ENCODE measurements around the gene P2RY13.

Gene P2RY13

DNA sequence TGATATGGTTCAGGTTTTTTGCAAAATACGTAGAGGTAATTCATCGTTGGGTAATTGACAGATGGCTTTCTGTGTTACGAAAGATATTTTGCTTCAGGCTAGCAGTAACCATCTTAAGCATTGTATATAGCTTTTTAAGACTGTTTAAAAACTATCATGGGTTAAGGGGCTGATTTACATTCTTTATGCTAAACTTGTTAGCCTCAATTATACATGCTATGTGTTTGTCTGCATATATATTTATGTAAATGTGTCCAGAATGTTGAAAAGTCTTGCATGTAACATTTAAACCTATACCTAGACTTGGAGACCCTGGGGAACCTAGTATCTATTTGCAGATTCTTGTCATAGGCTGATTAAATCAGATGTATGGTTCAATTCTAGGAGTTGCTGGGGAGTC lies 39.9 kb downstream of the P2RY13 start:
- DNase-seq, result no peak

DNA sequence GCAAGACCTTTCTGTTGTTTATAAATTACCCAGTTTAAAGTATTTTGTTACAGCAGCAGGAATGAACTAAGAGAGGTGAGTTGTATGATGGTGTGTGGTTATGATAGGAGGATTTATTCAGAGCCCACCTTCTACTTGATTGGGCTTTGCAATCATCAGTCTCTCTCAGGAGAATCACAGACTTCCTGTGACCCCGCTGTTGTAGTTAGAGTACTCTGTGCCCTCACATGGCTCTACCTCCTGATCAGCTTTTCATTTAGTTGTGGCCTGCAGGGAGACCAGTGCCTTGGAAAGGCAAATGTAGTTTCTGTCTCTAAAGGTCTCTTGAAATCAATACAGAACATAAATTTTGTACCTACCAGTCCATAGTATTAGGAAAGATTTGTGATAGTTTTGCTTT lies 43.4 kb downstream of the P2RY13 start:
- no peak for DNase-seq

DNA sequence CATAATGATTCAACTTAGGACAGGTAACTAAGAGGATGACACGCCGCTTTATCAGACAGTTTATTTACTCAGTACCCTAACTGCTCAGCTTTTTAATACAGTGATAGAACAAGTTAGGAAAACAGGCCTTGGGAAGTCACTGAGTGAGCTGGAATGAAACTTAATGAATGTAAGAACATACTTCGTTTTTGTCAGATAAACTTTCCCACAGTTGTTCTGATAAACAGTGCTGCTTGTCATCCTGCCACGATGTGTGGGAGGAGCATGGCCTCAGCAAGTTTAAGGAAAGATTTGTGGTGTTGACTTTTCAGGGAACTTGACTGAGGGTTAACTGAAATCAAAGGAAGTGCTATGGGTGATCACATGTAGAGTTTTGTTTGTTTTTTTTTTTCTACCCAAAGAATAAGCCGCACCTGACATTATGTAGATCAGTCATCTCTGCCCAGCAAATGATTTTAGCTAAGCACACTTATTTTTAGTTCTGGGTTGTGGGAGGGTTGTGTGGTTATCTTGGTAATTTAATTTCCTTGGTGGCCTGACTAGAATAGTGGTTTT lies 45.4 kb downstream of the P2RY13 start:
- DNase-seq, result peak in 1 of 2 donors; percentile 17

DNA sequence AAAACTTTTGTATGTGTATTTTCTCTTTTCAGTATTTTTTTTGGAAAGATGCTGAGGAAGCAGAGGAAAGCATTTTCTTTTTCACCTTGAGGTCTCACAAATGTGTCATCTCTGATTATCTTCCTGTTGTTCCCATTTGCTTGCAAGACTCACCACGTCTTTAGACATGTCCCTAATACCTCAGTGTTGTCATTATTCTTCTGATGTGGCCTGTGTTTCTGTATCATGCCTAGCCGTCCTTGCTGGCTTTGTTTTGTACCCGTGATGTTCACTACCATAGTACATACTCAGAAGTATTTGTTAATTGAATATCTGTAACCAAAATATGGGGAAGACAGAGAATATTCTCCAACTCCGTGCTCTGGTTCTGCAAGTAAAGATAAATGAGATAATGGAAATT lies 46.0 kb downstream of the P2RY13 start:
- no peak for DNase-seq

DNA sequence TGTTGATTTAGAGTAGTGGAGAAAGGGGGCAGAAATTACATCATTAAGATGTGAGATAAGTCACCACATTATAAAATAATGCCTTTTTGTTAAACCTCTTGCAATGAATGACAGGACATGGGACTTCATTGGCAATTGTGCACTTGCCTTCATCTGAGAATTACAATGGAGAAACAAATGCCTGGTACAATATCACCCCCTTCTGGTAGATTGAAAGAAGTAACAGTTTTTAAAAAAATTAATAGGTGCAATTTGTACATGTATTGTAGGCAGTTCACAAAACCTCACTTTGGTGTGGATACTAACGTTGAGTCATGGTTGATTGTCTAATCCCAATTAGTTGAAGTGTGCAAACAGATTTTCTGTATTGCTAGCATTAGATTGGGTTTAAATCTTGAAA lies 46.4 kb downstream of the P2RY13 start:
- no peak for DNase-seq

DNA sequence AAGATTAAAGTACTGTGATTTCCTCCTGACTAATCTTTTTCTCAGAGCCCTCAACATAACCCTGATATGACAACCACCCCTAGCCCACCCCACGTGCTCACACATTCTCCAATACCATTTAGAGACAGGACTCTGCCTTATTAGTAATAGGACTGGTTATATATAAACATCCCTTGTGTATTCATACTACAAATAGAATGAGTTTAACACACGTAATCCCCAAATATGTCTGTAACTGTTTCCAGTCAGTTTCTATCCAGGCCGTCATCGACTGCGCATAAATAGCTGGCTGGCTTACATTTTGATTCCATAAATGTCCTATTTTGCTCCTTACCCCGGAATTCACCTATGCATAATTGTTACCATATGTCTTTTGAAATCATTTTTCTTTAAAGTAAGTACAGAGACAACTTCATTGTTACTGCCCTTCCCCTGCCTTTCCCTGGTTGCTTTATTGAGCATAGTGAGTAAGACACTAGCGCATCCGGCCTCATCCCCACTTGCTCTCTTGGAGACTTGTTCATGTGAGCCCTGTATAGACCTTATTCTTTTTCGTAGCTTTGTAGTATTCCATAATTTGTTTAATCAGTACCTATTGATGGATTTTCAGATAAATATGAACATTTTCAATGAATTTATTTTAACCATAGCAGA lies 47.6 kb downstream of the P2RY13 start:
- DNase-seq, result no peak

DNA sequence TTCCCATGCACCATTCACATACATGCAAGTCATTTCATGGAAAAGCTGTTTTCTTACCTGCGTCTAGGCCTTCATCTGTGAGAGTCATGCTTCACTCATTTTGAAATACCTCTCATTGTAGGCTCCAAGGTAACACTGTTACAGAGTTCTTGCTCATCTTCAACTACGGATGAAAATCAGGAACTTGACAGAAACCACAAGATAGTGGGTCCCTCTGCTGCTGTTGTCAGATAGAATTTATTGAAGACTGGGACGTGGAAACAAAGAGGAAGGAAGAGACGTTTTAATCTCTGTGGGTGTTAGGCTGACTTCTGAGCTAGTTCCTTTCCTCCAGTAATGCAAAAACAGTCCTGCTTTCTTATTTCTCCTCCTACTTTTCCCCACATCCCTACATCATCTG lies 51.1 kb downstream of the P2RY13 start, which contains the start of gene P2RY14:
P2RY14 (minus strand) TSS at position 313 of the 400 bp plus-strand sequence. CDS start 64,226 bp downstream, outside the sequence.
- no peak for DNase-seq

DNA sequence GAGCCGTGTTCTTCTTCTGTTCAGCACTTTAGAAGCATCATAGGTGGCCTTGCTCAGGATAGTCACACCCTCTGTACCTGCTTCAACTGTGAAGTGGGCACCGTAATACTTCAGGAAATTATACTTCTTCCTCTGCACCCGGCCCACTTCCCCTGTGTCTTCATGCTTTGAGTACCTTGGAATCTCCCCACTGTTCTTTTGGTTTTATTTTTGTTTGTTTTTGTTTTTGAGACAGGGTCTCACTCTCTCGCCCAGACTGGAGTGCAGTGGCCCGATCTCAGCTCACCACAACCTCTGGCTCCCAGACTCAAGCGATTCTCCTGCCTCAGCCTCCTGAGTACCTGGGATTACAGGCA lies 52.7 kb downstream of the P2RY13 start:
- DNase-seq, result no peak

Measured in stimulated activated CD4-positive, alpha-beta T cell treated with anti-CD3 and anti-CD28 coated beads, Interleukin-2, amount 100 ng/mL, for 24 hours (primary cell).